Fibroblast of skin of back (primary cell): Measurements from ENCODE around the gene ATL3.
"Not testable (repeated sequence)": the region's sequence is repeated elsewhere in the genome, so short reads cannot be mapped to it uniquely, and the experiment has no call there.

Source experiments
- DNase-seq: peaks from one replicate; pipeline ENCODE4 v3.0.0-alpha.2; 2013

Gene ATL3

DNA sequence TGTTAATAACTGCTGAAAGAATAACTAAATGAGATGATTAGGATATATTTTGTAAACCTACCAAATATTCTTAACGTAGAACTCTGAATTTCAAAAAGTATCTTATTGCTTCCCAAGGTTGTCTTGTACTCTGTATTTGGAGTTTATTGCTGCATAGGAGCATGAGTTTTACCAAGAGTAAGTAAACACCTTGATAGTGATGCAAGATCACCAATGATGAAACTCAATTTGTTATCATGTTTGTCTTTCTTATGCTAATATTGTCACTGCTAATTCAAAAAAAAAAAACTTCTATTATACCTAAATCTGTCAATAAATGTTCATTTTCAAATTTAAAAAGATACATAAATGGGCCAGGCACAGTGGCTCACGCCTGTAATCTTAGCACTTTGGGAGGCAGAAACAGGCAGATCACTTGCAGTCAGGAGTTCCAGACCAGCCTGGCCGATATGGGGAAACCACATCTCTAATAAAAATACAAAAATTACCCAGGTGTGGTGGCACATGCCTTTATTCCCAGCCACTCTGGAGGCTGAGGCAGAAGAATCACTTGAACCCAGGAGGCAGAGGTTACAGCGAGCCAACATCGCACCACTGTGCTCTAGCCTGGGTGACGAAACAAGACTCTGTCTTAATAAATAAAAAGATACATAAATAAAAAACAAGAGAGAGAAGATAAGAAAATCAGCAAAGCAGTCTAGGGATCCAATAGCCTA, 84.6 kb downstream of the ATL3 start:
- no peak for DNase-seq

DNA sequence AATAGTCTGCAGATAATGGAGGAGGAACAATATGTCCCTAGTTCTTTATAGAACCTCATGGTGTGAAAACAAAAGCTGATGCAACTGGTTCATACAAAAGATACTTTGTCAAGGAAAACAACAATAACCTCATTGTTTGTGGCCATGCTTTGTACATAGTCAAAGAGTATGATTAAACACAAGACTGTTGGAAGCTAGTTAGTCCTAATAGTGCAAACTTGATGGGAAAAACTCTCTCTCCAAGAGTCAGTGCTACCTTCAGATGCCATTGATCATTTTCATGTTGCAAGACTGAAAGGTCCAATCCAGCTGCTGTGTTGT, 87.9 kb downstream of the ATL3 start:
- DNase-seq = no peak

DNA sequence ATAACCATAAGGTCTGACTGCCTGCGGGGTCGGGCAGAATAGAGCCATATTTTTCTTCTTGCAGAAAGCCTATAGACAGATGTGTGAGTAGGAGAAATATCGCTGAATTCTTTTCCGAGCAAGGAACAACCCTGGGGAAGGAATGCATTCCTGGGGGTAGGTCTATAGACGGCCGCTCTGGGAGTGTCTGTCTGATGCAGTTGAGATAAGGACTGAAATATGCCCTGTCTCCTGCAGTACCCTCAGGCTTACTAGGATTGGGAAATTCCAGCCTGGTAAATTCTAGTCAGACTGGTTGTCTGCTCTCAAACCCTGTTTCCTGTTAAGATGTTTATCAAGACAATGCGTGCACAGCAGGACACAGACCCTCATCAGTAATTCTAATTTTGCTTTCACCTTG, 90.0 kb downstream of the ATL3 start:
- DNase-seq = peak; percentile 5

DNA sequence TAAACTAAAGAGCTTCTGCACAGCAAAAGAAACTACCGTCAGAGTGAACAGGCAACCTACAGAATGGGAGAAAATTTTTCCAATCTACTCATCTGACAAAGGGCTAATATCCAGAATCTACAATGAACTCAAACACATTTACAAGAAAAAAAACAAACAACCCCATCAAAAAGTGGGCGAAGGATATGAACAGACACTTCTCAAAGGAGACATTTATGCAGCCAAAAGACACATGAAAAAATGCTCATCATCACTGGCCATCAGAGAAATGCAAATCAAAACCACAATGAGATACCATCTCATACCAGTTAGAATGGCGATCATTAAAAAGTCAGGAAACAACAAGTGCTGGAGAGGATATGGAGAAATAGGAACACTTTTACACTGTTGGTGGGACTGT, 92.3 kb downstream of the ATL3 start:
- DNase-seq = not testable (repeated sequence)

DNA sequence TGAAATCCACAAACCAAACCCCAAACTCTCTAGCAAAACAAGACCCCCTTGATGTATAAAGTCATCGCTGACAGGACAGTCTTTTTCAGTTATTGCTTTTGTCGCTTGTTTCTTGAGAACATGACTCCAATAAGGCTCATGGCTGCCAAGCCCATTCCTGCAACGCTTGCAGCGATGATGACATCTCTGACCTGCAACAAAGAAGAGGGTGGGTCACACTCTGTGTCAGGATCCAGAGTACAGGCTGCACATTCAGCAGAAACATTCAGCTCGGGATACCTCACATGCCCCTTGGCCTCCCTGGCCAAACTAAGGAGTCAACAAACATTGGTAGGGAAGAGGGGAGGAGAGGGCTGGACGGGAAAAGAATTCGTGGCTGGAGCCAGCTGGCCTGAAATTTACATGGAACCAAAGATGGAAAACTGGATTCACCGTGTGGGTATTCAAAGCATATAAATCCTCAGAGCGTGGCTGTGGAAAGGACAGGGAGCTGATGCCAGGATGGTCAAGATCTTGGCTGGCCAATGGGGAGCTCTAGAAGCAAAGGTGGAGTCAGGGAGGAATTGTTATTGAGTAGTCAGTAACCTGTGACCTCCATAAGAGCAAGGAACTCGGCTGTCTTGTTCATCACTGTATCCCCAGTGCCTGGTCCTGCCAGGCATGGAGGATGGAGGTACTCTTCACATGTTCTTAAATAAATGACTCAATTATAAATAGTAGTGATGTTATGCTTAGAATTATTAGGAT, 96.1 kb downstream of the ATL3 start:
- DNase-seq = no peak
